ENCODE measurements around the gene ENOX1. TPM values are rescaled to one million over a fixed set of nuclear protein-coding genes. Genes with fewer than 3 reads are reported as not detected.

ENOX1 gene
- polyA plus RNA-seq, 4 donors: 8.8 to 13.1 (median 11.0) TPM

DNA sequence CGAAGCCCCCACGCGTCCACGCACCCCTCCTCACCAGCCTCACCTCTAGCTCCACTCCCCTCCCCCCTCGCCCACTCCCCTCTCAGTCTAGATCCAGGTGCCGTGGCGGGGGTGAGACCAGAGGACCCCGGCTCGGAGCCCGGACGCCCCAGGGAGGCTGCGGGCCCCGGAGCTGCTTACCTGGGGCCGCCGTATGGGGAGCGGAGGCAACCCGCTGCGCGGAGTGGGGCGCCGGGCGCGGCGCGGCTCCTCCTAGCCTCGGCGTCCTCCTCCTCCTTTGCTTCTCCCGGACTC lies 353 bp downstream of the ENOX1 start:
- DNase-seq (ENCODE audit: low read depth in 4 of 4, low spot score in 3 of 4): peak in 1 of 4 donors; percentile 26

GRCh38 chr13:43785650-43786471 lies 911 bp downstream of the ENOX1 start:
- peak in 3 of 4 donors; percentile 52 to 63 (median 56) for DNase-seq (ENCODE audit: low read depth in 4 of 4, low spot score in 3 of 4)

GRCh38 chr13:43785261-43785649 lies 1.5 kb downstream of the ENOX1 start:
- DNase-seq (ENCODE audit: low read depth in 4 of 4, low spot score in 3 of 4): no peak

- DNase-seq (ENCODE audit: low read depth in 4 of 4, low spot score in 3 of 4): no peak
These were observed 2.3 kb downstream of the ENOX1 start for GRCh38 chr13:43784496-43784895.

GRCh38 chr13:43783820-43784219 lies 3.0 kb downstream of the ENOX1 start:
- DNase-seq (ENCODE audit: low read depth in 4 of 4, low spot score in 3 of 4): no peak

DNA sequence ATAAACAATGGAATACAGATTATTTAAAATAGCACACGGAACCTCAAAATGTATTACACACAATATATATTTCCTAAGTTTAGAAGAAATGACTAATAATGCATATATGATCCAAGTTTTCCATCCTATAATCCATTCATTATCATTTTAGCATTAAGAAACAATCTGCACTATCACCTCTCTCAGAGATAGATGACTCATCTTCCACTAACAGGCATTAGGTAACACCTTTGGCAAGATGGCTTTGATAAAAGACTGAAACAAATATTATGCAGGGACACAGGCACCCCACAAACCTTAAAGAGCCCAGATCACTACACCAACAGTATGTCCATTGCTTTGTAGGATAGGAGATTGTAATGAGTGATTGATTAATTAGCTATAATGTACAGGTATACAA lies 4.1 kb downstream of the ENOX1 start:
- DNase-seq (ENCODE audit: low read depth in 4 of 4, low spot score in 3 of 4): no peak

DNA sequence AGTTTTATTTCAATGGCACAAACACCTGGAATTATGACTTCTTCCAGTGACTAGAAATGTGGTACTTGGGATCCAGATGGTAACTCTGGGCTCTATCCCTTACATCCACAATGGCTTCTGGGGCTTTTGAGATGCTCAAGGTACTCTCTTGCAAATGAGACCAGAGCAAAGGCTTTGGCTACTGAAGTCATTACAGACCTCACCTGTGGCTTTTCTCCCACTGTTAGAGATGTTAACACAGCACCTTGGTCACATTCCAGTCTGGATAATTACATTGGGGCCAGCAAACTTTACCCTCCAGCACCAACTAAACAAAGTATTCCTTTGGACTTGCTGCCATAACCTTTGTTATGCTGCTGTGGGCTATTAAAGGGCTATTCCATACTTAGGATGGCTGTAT lies 6.1 kb downstream of the ENOX1 start:
- DNase-seq (ENCODE audit: low read depth in 4 of 4, low spot score in 3 of 4): no peak

GRCh38 chr13:43776501-43777079 lies 10.2 kb downstream of the ENOX1 start:
- no peak for DNase-seq (ENCODE audit: low read depth in 4 of 4, low spot score in 3 of 4)

GRCh38 chr13:43776006-43776405 lies 10.8 kb downstream of the ENOX1 start:
- DNase-seq (ENCODE audit: low read depth in 4 of 4, low spot score in 3 of 4): no peak

DNA sequence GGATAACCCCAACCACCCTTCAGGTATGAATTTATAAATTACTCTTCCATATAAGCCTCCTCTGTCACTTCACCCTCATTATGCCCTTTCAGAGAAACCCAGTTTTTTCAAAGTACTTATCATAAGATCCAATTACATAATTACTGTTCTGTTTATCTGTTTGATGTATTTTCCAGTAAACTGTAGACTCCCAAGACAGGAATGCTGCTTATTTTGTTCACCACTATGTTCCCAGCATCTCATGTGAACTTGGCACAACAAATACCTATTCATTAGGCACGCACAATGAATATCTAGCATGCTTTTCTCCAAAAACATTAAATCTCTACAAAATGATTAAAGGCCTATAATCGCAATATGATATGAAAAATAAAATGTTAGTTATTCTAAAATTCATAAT lies 13.2 kb downstream of the ENOX1 start:
- no peak for DNase-seq (ENCODE audit: low read depth in 4 of 4, low spot score in 3 of 4)

DNA sequence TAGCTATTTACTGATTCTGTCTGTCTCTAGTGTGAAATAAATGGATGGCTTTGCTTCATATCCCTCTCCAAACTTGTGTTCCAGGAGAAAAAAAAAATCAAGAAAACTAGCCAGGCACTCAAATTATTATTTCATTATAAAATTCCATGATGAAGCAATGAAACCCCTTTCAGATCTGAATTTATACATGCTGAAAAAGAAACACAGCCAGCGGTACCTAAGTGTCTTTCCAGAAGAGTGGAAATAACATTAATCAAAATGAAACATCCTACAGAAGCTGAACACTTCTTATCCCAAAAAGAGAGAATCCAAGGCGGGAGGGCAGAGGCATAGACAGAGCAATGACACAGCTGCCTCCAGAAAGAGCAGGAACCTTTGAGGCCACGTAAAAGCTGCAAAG lies 15.9 kb downstream of the ENOX1 start:
- no peak for DNase-seq (ENCODE audit: low read depth in 4 of 4, low spot score in 3 of 4)

DNA sequence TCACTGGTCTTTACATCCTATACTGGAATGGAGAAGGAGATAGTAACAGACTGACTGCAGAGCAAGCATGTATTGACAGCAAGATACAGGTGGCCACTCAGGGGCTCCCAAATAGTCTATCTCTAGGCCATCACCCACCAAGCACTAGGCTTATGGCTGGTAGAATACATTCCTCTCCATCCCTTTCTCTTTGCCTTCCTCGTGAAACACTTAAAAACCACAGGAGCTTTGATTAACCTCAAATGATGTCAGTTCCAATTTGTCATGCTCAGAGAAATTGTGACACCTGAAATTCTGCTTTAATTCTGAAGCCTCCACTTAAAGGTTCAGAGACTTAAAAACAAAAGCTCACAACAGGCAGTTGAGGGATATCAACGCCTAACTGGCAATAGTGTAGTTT lies 17.2 kb downstream of the ENOX1 start:
- no peak for DNase-seq (ENCODE audit: low read depth in 4 of 4, low spot score in 3 of 4)

DNA sequence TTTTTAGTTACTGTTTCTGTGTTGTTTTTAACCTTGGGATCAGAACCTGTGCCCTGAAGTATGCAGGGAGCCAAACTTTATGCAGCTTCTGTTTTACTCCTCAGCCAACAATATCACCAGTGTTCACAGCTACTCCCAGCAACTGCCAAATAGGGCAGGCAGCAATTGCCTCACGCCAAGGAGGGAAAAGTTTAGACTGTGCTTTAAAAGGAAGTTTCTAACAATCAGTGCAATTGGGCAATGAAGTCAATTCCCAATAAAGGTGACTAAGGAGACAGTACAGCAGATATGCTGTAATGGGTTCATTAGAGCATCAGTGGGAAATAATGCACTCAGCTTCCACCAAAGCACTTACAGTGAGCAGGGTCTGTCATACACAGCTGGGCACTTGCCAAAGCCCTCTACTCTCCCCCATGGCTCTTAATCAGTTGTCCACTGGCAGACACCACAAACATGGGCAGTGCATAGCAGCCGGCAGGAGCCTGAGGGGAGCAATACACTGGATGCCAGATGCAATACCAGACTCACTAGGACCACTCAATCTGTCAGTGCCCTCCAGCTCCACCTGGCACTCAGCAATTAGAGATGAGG lies 19.3 kb downstream of the ENOX1 start:
- no peak for DNase-seq (ENCODE audit: low read depth in 4 of 4, low spot score in 3 of 4)

DNA sequence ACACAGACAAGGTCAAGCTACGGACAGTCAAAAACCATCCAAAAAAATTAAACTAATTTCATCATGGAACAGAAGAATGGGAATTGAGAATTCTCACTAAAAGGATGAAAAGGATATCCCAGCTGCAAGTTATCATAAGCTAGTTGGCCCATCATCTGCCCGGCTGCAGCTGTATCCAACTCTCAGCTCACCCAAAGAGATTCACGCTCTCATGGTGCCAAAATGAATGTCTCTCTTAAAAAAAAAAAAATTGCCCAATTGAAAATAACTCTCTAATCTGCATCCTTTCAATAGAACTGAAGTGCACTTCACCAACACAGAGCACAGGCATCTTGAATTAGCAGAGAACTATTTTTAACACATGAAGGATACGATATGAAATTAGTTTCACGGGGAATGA lies 20.0 kb downstream of the ENOX1 start:
- no peak for DNase-seq (ENCODE audit: low read depth in 4 of 4, low spot score in 3 of 4)

DNA sequence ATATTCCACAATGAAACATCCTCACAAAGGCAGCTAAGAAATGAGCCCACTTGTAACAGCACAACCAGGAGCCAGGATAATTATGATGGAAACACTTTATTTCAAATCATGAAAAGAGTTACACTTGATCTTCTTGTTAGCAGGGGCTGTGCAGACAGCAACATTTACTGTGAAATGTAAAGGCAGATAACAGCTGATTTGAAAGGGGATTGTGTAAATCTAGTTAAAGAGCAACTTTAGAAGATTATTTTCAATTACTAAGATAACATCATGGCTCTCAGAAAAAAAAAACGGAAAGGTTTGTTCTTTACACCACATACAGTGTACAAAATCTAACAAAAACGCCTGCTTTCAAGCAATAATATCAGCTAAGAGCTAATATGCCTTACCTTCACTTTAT lies 22.4 kb downstream of the ENOX1 start:
- DNase-seq (ENCODE audit: low read depth in 4 of 4, low spot score in 3 of 4): no peak

DNA sequence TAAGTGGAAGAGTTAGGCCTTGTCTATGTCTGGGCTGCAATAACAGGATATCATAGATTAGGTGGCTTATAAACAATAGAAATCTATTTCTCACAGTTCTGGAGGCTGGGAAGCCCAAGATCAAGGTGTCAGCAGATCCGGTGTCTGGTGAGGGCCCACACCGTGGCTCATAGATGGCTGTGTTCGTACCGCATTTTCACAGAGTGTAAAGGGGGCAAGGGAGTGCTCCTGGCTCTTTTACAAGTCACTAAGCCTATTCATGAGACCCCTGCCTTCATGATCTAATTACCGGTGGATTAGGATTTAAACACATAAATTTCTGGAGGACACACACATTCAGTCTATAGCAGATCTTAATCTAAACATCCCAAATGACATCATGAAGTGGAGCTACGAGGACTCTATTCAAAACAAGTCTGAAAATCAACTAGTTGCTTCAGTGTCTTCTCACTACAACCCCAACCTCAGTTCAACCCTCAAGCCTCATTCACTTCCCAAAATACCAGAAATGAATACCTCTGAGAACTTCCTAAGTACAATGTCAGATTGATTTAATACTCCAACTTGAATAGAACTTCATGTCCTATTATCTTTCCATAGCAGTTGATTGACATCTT lies 23.5 kb downstream of the ENOX1 start:
- no peak for DNase-seq (ENCODE audit: low read depth in 4 of 4, low spot score in 3 of 4)

DNA sequence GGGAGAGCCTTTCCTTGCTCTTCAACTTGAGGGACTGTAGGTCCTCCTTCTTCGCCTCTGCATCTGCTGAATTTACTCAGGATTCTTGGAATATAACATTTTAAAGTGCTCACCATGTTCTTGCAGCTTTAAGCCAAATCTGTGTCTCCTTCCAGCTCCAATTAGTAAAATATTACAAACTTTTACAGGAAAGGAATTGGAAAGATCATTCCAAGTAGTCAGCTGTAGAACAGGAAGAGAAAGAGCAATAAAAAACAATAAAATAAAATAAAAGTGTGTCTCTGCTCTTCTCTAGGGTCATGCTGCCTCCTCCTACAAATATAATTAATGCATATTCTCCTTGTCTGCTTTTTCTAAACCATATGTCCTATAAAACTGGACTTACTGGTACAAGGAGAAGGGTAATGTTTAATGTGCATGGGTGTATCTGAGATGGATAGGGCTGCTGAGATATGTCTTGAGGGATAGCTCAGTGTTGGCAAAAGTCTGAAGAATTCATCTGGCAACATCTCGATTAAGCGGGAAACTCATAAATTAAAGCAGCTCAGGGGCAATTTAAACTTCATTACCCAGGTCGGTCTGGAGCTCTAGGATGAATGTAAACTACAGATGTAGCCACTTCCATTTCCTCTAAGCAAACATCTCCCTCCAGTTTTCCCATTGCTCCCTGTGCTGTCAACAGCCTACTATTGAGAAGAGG lies 25.0 kb downstream of the ENOX1 start:
- no peak for DNase-seq (ENCODE audit: low read depth in 4 of 4, low spot score in 3 of 4)

DNA sequence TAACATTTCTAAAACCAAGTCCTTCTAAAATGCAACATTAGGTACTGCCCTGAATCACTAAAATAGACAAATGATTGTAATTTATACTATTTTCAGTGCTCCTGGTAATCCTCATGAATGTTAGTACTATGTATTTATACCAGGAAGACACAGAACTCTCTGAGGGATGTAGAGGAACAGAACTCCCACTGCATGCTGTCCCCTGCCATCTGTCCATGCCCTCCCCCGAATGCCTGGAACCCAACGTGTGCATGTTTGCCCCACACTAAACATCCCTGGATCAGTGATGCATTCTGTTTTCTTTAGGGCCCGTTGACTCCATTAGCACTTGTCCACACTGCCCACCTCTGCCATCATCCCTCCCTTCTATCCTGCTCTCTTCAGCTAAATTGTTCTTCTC lies 26.5 kb downstream of the ENOX1 start:
- DNase-seq (ENCODE audit: low read depth in 4 of 4, low spot score in 3 of 4): no peak

- DNase-seq (ENCODE audit: low read depth in 4 of 4, low spot score in 3 of 4): no peak
These were observed 27.9 kb downstream of the ENOX1 start for GRCh38 chr13:43758834-43759233.

DNA sequence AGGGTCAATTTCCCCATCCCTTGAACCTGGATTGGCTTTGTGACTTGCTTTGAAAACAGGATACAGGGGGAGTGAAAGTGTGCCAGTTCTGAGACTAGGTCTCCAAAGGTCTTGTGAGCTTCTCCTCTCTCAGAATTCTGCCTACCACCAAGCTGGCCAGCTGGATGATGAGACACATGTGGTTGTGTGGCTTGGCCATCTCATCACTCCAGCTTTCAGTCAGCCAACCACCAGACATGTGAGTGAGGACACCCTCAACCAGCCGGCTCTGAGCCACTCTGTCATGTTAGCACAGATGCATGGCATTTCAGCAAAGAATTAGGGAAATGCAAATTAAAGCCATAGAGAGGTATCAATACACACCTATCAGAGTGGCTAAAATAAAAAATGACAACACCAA lies 29.5 kb downstream of the ENOX1 start:
- DNase-seq (ENCODE audit: low read depth in 4 of 4, low spot score in 3 of 4): no peak

GRCh38 chr13:43755844-43756243 lies 30.9 kb downstream of the ENOX1 start:
- DNase-seq (ENCODE audit: low read depth in 4 of 4, low spot score in 3 of 4): no peak
